Psoas muscle (tissue), 8 donors: ENCODE data around the gene LINC00237. TPM values are rescaled to one million over a fixed set of nuclear protein-coding genes. Genes with fewer than 3 reads are reported as not detected.
A peak's percentile ranks its signal among the peaks of the same experiment; 100 is the strongest.

Experiments
- ATAC-seq, 4 donors: fragments of 200-7000 bp; cut with Tn5 transposase; one replicate each; pipeline ENCODE4 v1.9.1; 2020; ENCODE audit warnings: moderate library complexity in 3 of 4, mild to moderate bottlenecking in 2 of 4
- DNase-seq, 2 donors: peaks; one replicate each; pipeline ENCODE4 v3.0.0-alpha.2; 2020
- H3K27ac ChIP-seq: fragments of 200-600 bp; one replicate; pipeline ENCODE4 v1.8.0; 2022
- H3K27me3 ChIP-seq, 3 donors: fragments of 200-600 bp in 1 of 3; one replicate each; pipeline versions ENCODE4 v1.6.1 to v1.8.0; 2013 to 2022; ENCODE audit warnings: low read length in 2 of 3, mild to moderate bottlenecking in 2 of 3, moderate library complexity in 1 of 3; ENCODE audit not compliant: insufficient read depth in 3 of 3
- H3K36me3 ChIP-seq, 2 donors: fragments of 200-600 bp in 1 of 2; one replicate each; pipeline versions ENCODE4 v1.6.1 to v1.8.0; 2013 to 2022; ENCODE audit warnings: low read depth in 1 of 2, mild to moderate bottlenecking in 1 of 2, moderate library complexity in 1 of 2; ENCODE audit not compliant: insufficient read depth in 1 of 2
- H3K4me1 ChIP-seq: fragments of 200-600 bp; one replicate; pipeline ENCODE4 v1.8.0; 2022
- H3K4me3 ChIP-seq: fragments of 200-600 bp; one replicate; pipeline ENCODE4 v1.8.0; 2022; ENCODE audit warnings: mild to moderate bottlenecking
- H3K9me3 ChIP-seq: fragments of 200-600 bp; one replicate; pipeline ENCODE4 v1.8.0; 2022
- CTCF ChIP-seq: fragments of 200-600 bp; IDR thresholded peaks from one replicate; pipeline ENCODE4 v1.8.0; 2022; ENCODE audit warnings: antibody characterized with exemption
- WGBS, 3 donors: extraction: QIAGEN DNeasy Blood & Tissue Kit; methylation state at CpG; one replicate each; pipeline versions ENCODE4 v1.1.6 to v1.1.7; 2013; 5-methylcytosine and 5-hydroxymethylcytosine counted together
- intact Hi-C, 2 donors: fragments of 100-400 bp; cut with DNase I; formaldehyde crosslinking; loops; one replicate each; pipeline versions ENCODE4 v1.11.0 to v1.14.2; 2022
- long read RNA-seq, 2 donors: library from polyadenylated mRNA; unstranded; transcript quantifications; one replicate each; pipeline ENCODE4 v2.0.0, GENCODE V29; 2021
- polyA plus RNA-seq, 3 donors: library from polyadenylated mRNA; stranded (reverse); fragments of 200-250 nt; gene quantifications; one replicate each; pipeline ENCODE4 v1.2.3, GENCODE V29; 2013
- total RNA-seq, 4 donors: library from RNA; stranded (reverse); fragmentation: NEBNext Ultra II Directional in 2 of 4; extraction: Animal tissue kit (Norgen Biotek cat#: 25700) in 2 of 4; gene quantifications; one replicate each; pipeline versions ENCODE4 v1.2.1 to v1.2.4, GENCODE V29; 2021 to 2023
- donor health status: healthy with polysubstance abuse.
- donor health status: DM: no; HTN: no; CAD: no; lungs with moderate emphysema.
- donor health status: Bipolar disorder and iron deficiency.
- donor health status: healthy.
- donor health status: DM: yes; HTN: yes; CAD: no.
- donor health status: DM: no; HTN: no; CAD: no.
- donor health status: DM: no; HTN: no; CAD: no.
- donor health status: DM: yes; HTN: yes; CAD: no.

The LINC00237 gene
- not detected for total RNA-seq
- not detected for polyA plus RNA-seq
- long read RNA-seq, donor 1 = 0 reads
- long read RNA-seq, donor 2 = 0 reads

DNA sequence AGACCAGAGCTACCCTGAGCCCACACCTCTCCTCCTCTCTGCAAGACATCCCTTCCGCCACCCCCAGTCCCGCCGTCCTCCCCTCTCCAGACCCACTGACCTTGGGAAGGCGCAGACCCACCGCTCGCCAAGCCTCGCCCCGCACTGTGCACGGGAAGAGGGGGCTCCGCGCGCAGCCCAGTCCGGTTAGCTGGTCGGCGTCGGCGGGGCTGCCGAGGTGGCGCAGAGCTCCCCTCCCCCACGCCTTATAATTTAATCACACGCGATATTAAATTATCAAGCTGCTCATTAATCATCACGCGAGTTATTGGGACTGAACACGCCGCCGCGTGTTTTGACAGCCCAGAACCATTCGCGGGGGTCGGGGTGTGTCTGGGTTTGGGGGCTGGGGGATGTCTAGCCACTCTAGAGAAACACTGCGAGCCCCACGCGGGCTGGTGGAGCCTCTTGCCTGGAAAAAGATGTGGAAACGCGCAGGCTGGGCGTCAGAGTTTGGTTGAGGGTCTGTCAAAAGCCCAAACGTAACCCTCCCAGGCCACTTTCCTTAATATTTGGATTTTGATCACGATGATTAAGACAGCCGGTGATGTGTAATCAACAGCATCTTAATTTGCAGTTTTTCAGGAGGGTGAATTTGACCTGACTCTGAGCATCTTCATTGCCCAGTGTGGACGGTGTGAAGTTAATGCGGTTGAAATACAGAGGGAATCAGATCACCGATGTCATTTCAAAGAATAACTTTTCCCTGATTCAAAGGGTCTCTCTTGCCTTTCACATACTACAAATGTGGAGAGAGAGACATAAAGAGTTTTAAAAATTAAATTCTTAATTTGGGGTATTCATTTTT lies at the start of gene LINC00237:
LINC00237 (minus strand) TSS at position 188 of the 847 bp plus-strand sequence.
- no peak within 1 kb of the TSS for H3K27ac ChIP-seq
- peak within 1 kb of the TSS; percentile 47 for H3K4me3 ChIP-seq
- H3K36me3 ChIP-seq = no peaks in the 10 kb centered on the region
- DNase-seq (no peak), ATAC-seq (no peak)
- H3K9me3 ChIP-seq = no peaks in the 10 kb centered on the region
- H3K4me1 ChIP-seq = peaks cover 25% of the 10 kb centered on the region
- 6 to 9% (median 7%) methylated on average over 43 of the region's 43 CpGs for WGBS, 3 donors
- no peak for TF ChIP-seq CTCF
- intact Hi-C loops = no loop called here
- H3K27me3 ChIP-seq = peaks cover 11 to 75% (median 38%) of the 10 kb centered on the region in 3 donors

DNA sequence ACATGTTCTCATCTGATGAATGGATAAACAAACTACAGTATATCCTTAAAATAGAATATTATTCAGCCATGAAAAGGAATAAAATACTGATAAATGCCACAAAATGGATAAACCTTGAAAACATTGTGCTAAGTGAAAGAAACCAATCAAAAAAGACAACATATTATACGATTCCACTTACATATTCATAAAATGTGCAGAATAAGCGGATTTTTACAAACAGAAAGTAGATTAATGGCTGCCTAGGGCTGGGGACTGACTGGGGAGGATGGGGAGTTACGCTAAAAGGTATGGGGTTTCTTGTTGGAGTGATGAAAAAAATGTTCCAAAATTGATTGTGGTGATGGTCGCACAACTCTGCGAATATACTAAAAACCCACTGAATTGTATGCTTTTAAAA lies 49.1 kb upstream of the LINC00237 start:
- H3K27me3 ChIP-seq = no peaks in the 10 kb centered on the region
- no peaks in the 10 kb centered on the region for H3K9me3 ChIP-seq
- ATAC-seq = no peak
- intact Hi-C loops = no loop called here
- peaks cover 15% of the 10 kb centered on the region for H3K4me1 ChIP-seq
- H3K27ac ChIP-seq = no peak overlapping the region
- DNase-seq = no peak
- H3K4me3 ChIP-seq = no peak overlapping the region
- H3K36me3 ChIP-seq = peaks cover 0 to 1% of the 10 kb centered on the region in 2 donors
- TF ChIP-seq CTCF = no peak
- WGBS, 3 donors = 96 to 99% (median 98%) methylated on average over 5 of the region's 5 CpGs

DNA sequence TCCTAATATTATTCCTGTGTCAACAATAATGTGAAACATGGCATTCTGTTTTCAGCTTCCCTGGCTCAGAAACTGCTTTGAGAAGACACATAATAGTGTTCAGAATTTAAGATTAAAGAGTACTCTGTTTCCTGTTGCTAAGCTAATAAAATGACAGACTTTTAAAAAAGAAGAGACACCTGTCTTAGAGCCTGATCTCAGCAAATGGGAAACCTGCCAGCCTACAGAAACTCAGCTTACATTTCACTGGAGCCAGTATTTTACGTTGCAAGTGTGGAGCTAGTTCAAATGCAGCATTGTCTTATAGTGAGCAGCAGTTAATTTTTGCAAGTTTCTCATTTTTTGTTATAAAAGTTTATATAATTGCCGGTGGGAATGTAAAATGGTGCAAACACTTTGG lies 48.5 kb upstream of the LINC00237 start:
- ATAC-seq = peak in 2 of 4 donors; percentile 44 to 54
- intact Hi-C loops = no loop called here
- no peaks in the 10 kb centered on the region for H3K27me3 ChIP-seq
- H3K4me1 ChIP-seq = peaks cover 15% of the 10 kb centered on the region
- H3K9me3 ChIP-seq = no peaks in the 10 kb centered on the region
- WGBS, 3 donors = 51 to 61% (median 57%) methylated on average over 2 of the region's 2 CpGs
- DNase-seq = no peak
- peaks cover 0 to 6% of the 10 kb centered on the region in 2 donors for H3K36me3 ChIP-seq
- H3K27ac ChIP-seq = peak overlapping the region; percentile 51
- H3K4me3 ChIP-seq = no peak overlapping the region
- TF ChIP-seq CTCF = no peak

DNA sequence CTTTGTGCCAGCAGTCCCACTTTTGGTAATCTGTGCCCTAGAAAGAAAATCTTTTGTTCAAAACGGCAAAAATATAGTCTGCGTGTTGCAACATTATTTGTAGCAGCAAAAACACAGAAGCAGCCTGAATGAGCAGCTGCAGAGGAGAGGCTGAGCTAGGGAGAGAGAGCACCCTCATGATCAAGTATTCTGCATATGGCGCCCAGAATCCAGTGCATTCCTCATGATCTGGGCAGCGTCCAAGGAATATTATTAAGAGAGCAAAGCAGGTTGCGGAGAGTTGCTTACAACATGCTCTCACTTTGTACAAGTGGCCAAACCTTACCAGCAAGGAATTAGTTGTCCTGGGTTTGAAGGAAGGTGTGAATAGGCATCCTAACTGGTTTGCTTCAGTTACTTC lies 45.6 kb upstream of the LINC00237 start:
- Histone ChIP-seq H3K36me3 (peaks cover 0 to 26% of the 10 kb centered on the region in 2 donors), H3K27ac (no peak overlapping the region), H3K27me3 (no peaks in the 10 kb centered on the region), H3K4me1 (peaks cover 15% of the 10 kb centered on the region), H3K4me3 (no peak overlapping the region), H3K9me3 (no peaks in the 10 kb centered on the region)
- ATAC-seq (peak in 3 of 4 donors; percentile 29 to 75 (median 65)), DNase-seq (no peak)
- intact Hi-C loops = no loop called here
- TF ChIP-seq CTCF = no peak
- WGBS, 3 donors = 50 to 77% (median 62%) methylated on average over 5 of the region's 5 CpGs
